Activated naive CD4-positive, alpha-beta T cell treated with Interleukin-2 at 50 U/mL for 16 hours (primary cell): ENCODE measurements around the gene SLC44A5.
"Not testable (repeated sequence)": the region's sequence is repeated elsewhere in the genome, so short reads cannot be mapped to it uniquely, and the experiment has no call there.

ENCODE experiments used
- DNase-seq: peaks from one replicate; pipeline ENCODE4 v3.0.0-alpha.2; 2020

Gene SLC44A5

DNA sequence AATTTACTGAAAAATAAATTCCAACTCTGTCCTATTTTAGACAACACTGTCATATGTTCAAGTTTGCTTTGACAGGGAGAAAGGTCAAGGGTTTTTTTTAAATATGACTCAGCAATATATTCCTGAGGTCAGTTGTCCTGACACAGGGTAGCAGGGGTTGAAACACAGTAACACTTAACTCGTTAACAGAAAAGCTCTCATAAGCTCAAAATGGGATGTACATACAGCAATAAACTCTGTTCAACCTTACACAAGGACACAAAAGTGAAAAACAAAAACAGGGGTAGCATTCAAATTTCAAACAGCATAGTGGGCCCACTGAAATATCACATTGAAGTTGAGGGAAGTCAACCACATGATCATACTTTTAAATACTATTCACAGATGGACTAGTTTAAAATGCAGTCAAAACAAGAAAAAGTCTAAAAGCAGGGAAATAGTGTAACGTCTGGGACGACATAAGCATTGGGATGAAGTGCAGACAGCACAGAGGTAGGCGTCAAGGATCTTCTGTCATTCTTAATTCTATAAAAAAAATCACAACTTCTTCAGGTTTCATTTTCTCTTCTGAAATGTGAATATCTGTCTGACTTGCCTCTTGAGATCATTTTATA lies 89.9 kb downstream of the SLC44A5 start:
- DNase-seq = no peak

DNA sequence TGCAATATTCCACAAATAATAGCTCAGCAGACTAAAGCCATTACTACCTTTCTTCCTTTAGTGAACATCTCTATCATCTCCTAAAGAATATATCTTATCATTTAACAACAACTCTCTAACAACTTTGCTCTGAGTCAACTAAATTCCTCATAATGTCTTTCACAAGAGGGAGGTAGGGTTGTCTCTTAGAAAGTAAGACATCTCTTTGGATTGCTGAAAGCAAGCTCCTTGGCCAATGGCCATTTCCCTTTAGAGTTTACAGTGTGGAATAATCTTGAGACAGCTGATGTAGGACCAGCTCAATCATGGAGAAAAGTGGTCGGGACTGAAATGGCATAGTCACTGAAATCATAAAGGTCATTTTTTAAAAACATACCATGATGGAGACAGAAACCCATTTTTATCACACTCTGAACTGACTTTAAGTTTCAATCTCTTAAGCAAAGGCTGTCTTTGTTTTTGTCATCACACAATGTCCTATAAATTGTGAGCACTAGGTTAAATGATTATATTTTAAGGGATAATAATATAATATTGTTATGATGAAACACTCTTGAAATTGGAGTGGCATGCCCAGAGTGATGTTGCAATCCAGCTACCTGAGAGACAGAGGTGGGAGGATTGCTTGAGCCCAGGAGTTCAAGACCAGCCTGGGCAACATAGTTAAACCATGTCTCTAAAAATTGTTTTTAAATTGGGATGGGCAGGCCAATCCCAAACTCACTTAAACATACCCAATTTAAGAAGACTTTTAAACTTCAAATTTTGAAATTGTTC lies 91.1 kb downstream of the SLC44A5 start:
- no peak for DNase-seq

DNA sequence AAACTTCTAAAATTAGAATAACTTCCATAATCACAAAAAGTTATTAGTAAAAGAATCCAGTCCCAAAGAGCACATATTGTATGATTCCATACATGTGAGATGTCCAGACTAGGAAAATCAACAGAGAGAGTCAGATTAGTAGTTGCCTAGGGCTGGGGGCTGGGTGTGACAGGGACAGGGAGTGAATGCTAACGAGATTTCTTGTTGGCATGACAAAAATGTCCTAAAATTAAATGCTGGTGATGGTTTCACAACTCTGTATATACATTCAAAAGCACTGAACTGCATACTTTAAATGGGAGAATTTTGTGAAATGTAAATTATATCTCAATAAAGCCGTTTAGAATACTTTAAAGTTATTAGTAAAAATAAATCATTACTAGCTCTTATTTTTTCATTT lies 92.2 kb downstream of the SLC44A5 start:
- DNase-seq = no peak

DNA sequence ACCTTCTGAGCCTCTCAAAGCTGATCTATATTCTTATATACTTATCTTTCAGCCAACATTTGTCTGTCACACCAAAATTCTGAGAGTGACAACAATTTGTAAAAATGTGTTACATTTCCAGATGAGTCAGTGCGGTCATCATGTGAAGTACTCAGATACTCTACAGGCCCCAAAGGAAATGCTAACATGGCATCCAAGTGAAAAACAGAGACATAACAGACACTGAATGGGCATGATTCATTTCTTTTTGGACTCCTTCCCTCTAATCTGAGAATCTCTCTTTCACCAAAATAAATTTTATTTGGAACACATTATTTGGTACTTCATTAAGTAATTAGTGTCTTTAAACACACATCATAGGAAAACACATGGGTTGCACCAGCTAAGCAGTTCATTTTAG lies 96.6 kb downstream of the SLC44A5 start:
- DNase-seq = no peak

DNA sequence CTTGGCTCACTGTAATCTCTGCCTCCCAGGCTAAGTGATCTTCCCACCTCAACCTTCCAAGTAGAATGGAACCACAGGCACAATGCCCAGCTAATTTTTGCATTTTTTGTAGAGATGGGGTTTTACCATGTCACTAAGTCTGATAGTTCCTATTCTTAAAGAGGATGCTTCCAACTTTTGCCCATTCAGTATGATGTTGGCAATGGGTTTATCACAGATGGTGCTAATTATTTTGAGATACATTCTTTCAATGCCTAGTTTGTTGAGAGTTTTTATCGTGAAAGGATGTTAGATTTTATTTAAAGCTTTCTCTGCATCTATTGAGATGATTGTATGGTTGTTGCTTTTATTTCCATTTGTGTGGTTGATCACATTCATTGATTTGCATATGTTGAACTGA lies 103.9 kb downstream of the SLC44A5 start:
- DNase-seq = no peak

DNA sequence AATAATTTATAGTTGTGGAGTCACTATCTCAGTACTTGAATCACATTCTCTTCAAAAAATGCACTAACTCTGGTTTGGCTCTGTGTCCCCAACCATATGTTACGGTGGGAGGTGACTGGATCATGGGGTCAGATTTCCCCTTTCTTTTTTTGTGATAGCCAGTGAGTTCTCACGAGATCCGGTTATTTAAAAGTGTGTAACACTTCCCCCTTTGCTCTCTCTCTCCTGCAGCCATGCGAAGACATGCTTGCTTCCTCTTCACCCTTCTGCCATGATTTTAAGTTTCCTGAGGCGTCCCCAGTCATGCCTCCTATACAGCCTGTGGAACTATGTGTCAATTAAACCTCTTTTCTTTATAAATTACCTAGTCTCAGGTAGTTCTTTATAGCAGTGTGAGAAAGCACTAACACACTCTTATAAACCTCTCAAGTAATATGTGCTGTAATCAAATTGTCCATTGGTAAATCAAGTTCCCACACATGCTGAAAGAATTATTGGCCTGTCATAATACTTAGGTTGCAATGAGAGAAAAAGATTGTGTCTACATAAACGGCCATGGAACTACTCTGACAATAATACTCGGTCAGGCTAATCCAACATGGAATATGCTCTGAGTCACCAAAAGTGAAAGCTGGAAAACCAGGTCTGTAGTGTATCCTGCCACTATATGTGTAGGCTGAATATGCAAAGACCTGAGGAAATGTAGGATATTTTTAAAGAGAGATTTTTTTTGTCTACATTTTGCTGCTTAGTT lies 107.5 kb downstream of the SLC44A5 start:
- no peak for DNase-seq

DNA sequence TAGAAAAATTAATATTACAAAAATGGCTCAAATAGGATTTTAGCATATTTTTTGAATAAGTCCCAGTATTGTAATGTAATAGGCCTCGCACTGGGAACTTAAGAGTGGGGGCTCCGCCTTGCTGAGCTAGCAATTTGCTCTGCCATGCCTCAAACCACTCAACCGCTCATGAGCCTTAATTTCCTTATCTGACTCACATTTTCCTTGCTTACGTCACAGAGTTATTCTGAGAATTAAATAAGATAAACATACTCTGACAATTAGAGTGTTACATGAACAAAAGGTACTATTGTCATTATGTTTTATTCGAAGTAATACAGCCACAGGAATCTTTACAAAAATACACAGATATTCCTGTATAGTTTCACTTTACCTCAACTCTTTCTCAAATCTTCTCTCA lies 108.1 kb downstream of the SLC44A5 start:
- no peak for DNase-seq

DNA sequence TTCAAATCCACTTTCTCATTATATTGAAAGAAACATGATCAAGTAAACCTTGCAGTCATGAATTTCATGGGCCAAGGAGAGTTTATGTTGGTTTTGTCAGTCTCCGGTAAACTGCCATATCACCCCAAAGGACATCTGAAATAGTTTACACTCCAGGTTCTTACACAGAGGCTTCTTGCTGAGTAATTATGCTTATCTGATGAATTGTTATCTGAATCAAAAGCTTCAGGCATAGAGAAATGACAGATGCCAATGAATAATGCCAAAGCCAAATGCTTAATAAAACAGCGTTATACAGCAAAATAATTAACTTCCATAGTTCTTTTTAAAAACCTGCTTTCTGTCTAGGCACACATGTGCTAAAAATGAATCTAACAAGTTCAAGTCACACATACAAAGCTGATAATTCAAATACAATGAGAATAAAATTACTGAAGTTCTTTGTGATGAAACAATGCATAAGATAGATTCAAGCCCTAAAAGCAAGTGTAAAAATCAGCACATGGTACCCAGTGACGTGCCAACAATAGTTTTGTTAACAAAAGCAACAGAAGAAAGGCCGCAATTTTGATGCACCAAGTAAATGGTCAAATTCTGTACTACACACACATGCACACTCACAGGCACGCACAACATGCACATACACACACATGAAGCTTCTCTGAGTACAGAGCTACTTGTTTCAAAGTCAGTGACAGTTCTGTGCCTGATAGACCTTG lies 109.2 kb downstream of the SLC44A5 start:
- no peak for DNase-seq

DNA sequence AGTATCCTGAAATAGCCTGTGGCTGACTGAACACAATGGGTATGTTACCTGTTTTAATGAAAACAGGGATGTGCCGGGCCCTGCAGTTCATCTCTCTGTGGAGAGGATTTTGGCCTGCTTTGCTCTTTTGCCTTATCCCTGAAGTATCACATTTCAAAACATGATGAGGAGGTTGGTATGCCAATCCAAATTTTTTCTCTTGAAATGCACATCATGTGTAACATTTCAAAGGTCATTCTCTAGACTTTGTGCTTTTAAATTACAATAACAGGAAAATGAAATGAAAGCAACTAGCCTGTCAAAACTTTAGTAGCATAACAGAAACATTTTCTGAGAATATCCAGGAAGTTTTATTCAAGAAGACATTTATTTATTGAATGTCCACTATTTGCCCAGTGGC lies 118.9 kb downstream of the SLC44A5 start:
- DNase-seq = no peak

DNA sequence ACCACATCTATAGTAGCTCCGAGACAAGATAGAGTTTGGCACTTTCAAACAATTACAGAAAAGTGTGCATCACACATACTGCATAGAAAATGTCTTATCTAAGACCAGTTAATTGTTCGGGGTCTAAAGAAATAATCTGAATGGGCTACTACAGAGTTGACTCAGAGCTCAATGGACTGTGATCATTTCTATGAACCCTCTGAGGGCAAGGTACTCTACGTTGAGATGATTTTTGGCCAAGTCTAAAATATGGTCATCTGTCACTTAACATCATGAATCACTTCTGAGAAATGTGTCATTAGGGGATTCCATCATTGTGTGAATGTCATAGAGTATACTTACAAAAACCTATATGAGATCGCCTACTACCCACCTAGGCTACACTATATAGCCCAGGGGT lies 123.5 kb downstream of the SLC44A5 start:
- no peak for DNase-seq

DNA sequence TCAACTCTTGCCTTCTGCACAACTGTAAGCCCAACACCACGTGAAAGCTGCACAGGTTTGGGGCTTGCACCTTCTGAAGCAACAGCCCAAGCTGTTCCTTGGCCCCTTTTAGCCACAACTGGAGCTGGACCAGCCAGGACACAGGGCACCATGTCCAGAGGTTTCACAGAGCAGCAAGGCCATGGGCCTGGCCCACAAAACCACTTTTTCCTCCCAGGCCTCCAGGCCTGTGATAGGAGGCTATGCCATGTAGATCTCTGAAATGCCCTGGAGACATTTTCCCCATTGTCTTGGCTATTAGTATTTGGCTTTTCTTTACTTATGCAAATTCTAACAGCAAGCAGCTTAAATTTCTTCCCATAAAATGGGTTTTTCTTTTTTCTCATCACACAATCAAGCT lies 126.1 kb downstream of the SLC44A5 start:
- no peak for DNase-seq

DNA sequence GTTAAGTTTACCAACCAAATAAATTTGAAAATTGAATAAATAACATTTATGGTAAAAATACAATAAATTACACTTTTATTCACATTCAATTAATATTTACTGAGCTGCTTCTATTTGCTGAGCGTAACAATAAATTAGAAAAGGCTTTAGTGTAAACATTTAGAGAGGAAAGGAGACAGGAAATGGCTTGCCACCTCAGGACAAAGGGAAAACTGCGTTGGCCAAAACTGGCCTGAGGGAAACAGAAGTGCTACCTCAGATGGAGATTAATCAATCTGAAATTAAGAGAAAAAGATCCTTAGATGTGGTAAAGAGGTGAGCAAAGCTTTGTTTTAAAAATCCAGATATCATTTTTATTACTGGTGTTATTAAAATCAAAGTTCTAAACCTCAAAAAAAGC lies 128.0 kb downstream of the SLC44A5 start:
- DNase-seq = no peak

DNA sequence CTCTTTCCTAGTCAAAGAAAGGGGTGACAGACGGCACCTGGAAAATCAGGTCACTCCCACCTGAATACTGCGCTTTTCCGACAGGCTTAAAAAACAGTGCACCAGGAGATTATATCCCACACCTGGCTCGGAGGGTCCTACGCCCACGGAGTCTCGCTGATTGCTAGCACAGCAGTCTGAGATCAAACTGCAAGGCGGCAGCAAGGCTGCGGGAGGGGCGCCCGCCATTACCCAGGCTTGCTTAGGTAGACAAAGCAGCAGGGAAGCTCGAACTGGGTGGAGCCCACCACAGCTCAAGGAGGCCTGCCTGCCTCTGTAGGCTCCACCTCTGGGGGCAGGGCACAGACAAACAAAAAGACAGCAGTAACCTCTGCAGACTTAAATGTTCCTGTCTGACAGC lies 134.4 kb downstream of the SLC44A5 start:
- DNase-seq = not testable (repeated sequence)

DNA sequence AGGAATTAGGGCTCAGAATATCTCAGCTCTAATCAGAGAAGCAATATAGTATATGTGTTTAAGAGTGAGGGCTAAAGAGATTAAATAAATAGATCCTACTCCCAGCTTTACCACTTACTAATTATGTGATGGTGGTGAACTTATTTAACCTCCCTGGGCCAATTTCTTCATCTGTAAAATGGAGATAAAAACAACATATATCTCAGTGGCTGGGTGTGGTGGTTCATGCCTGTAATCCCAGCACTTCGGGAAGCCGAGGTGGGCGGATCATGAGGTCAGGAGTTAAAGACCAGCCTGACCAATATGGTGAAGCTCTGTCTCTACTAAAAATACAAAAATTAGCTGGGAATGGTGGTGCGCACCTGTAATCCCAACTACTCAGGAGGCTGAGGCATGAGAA lies 135.2 kb downstream of the SLC44A5 start:
- DNase-seq = no peak

DNA sequence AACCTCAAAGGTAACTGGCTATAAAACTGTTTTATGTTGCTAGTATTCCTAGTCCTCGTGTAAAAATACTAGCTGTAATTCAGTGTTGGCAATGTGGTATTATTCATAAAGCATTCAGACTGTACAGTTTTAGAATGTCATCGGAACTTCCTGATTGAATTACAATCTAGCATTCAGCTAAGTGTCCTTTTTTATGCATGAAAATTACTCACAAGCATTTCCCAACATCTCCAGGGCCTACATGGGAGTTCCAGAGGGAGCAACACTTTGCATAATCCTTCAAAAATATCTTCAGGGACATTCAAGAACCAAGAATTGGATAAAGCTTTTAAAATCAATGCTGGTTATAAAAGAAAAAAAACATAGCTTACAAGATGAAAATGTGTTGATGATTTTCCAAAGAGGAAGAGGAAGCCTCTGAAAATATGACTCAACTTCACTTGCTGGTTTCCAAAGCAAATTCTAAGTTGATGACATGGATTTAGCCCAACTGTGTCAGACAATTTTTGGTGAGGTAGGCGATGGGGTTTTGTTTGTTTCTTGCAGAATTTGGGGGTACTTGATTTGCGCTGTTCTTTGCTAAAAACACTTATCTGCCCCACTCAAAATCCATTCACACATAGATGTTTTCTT lies 137.8 kb downstream of the SLC44A5 start:
- no peak for DNase-seq

DNA sequence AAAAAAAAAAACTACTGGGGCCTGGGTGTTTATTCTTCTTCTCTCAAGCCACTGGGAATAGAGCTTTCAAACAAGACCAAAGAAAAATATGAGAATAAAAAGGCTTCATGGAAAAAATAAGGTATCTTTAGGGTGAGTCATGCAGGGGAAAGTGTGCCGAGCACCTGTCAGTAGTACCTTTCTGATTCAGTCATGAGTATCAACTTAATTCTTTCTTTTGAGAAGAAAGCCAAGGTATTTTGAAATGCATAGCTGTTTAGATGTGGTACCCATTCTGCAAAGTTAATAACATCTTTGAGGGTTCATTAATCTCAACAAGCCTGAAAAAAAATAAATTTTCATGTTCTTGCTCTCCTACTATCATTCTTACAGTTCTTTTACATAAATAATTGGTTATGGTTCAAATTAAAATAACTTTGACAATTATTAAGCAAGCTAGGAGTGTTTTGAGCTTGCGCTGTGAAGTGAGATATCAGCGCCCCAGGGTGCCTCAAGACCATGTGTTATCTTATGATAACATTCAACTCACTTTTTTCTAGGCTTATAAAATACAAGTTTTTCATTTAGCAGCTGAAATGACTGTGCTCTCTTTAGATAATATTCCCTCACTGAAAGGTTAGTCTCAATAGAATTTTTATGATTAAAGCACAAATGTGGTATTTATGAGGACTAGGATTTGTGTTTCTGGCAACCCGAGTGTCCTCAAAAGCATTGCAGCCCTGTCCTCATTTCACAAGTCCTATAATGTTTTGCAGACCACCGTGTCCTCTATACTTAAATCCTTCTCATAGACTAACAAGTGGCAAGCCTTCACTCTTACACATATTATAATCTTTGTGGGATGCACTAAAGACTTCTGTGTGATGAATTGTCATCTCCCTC lies 138.6 kb downstream of the SLC44A5 start:
- DNase-seq = no peak

DNA sequence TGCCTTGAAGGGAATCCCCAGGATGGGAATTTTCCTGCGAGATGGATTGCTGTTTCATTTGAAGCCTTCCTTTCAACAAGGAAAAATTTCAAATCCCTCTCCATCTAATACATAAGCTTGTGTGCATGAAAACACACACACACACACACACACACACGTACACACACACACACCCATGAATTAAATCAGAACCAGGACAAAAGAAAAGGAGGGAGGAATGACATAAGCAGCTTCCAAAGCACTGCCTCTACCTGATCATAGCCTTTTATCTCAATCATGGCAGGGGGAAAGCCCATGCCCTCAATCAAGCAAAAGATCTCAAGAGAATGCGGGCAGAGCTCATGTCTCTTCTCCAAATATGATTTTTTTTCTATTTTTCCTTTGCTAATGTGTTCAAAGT lies 139.7 kb downstream of the SLC44A5 start:
- no peak for DNase-seq

DNA sequence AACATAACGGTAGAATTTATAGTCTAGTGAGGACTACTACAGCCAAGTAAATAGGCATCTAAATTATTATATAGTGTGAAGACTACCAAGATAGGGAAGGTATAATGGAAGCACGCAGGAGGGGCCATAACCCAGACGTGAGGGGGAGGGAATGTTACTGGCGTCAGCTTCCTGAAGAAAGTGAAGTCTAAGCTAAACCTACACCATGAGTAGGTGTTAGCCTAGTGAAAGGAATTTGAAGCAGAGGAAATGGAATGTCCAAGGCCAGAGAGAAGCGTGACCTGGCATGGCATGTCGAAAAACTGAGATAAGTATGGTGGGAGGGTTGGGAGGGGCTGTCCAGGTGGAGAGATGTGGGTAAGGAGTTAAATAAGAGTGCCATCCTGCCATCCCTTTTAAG lies 140.5 kb downstream of the SLC44A5 start:
- no peak for DNase-seq

DNA sequence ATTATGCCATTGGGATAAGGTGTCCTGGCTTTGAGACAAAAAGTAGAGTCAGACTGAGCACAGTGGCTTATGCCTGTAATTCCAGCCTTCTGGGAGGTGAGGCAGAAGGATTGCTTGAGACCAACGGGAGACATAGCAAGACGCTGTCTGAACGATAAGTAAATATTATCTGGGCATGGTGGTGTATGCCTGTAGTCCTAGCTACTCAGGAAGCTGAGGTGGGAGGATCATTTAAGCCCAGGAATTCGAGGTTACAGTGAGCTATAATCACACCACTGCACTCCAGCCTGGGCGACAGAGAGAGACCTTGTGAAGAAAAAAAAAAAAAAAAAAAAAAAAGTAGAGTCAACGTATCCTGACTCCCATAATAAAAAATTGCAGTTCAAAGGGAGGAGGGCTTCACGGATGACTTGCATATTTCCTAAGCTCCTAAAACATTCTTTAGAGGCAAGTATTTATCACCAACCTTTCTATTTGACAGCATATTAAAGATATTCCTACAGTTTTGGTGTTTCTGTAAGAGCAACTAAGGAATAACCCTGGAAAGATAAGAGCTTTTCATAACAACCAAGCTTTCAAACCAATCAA lies 141.2 kb downstream of the SLC44A5 start:
- no peak for DNase-seq

DNA sequence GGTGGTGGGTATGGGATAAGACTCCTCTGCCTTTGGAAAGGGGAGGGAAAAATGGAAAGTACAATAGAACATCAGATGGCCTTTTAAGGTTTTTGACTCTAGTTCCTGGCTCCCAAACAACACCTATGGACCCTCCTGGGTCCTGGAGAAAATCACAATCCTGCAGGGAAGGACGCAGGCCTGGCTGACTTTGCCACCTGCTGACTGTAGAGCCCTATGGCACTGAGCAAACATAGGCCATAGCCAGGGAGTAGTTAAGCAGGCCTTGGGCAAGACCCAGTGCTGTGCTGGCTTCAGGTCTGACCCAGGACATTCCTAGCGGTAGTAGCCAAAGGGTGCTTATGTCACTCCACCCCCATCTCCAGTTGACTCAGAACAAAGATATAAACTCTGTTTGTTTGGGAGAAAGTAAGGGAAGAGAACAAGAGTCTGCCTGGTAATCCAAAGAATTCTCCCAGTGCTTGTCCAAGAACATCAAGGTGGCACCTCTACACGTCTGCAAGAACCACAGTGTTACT lies 149.0 kb downstream of the SLC44A5 start:
- DNase-seq = no peak

DNA sequence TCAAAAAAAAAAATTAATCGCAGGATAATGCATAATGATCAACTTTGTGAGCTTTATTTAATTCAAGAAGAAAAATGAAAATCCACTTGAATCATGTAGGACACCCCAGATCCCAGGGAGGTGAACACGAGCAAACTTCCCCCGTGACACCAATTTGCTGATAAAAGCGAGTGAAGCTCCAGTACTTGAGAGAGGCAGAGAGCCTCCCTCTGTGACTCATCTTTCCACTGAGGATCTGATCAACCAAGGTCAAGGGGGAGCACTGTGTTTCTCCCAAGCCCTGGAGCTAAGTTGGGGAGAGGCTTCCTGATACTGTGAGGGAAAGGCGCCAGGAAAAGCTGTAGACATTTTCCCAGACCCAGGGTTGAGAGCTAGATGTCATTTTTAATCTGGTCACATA lies 160.9 kb downstream of the SLC44A5 start:
- DNase-seq = no peak
